Stimulated activated CD4-positive, alpha-beta T cell treated with anti-CD3 and anti-CD28 coated beads, TNF-alpha, amount 100 ng/mL, for 24 hours (primary cell): ENCODE measurements around the gene HGFAC.

Experiments used
- DNase-seq, 3 experiments: peaks; one replicate each; pipeline ENCODE4 v3.0.0-alpha.2; 2020; ENCODE audit warnings: low read depth in 3 of 3

The HGFAC gene

DNA sequence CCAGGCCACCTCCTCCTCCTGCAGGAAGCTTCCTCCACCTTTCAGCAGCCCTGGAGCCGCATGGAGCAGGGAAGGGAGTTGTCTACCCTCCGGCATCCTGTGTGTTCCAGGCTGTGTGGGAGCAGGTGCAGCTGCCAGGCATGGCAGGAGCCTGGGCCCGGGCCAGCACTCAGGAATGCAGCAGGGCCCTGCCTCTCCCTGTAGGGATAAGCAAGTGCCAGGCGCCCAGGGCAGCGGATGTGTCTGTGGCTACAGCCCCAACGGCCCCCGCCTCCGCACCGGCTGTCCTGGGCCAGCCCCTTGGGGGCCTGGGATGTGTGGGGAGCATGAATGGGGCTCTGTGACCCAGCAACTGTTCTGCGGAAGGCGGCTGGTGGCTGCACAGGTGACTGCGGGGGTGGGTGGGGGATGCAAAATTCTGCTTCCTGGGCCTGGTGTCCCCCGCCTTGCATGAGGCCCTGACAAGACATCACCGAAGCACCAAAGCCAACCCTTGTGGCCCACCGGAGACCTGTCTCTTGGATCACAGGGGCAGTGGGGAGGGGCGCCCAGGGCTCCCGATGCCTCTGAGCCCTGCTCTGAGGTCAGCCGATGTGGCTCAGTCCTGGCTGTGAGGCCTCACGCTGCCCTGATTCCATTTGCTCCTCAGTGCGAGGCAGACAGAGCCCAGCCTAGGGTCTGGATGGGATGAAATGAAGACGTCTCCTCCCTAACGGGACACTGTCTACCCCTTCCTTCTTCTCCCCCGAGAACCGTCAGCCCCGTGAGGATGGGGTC is 19.9 kb downstream of the HGFAC start:
- no peak for DNase-seq

DNA sequence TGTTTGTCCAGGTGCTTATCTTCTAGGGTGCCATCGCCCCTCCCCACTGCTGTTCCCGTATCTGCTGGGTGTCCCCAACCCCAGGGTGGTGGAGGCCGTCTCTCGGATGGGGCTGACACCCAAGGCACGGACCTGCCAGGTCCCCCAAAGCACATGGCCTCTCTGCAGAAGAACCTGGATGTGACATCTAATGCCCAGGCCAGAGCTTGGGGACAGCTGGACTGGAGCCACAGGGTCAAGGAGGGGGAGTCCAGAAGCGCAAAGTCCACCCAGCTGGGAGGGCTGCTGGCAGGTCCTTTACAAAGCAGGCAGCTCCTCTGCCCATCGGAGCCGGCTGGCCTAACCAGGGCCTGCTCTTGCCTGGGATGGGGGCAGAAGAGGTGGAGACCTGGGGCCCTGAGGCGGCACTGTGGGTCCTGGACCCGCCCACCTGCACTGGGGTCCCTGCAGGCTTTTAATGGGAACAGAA is 20.6 kb downstream of the HGFAC start:
- no peak for DNase-seq

DNA sequence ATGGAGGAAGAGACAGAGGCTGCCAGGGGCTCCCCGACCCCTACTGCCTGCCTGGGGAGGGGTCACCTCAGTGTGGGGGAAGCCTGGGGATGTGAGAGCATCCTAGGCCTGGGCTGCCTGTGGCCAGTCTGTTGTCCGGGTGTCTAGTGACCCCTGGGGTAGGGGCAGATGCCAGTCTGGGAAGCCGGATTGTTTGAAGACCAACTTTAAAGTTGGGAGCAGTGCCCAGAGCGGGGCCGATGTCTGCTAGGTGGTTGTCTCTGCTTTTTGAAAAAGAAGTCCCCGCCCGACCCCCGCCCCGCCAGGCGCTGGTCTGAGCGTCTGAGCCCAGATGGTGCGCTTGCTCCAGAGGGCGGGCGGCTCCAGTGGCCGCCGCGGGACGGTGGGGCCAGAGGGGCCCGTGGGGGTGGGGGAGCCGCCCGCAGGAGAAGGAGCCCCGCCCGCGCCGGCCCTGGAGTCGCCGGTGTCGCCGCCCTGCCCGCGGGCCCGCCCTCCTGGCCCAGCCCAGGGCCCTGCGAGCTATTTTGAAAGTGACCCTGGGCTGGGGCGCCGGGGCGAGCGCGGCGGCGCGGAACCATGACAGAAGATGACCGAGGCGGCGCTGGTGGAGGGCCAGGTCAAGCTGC is 21.1 kb downstream of the HGFAC start, which contains the start of gene DOK7:
Gene DOK7, plus strand, starts transcription at position 517 of the 626 bp plus-strand sequence. Its CDS starts 70 bp downstream, at position 587.
- no peak for DNase-seq

DNA sequence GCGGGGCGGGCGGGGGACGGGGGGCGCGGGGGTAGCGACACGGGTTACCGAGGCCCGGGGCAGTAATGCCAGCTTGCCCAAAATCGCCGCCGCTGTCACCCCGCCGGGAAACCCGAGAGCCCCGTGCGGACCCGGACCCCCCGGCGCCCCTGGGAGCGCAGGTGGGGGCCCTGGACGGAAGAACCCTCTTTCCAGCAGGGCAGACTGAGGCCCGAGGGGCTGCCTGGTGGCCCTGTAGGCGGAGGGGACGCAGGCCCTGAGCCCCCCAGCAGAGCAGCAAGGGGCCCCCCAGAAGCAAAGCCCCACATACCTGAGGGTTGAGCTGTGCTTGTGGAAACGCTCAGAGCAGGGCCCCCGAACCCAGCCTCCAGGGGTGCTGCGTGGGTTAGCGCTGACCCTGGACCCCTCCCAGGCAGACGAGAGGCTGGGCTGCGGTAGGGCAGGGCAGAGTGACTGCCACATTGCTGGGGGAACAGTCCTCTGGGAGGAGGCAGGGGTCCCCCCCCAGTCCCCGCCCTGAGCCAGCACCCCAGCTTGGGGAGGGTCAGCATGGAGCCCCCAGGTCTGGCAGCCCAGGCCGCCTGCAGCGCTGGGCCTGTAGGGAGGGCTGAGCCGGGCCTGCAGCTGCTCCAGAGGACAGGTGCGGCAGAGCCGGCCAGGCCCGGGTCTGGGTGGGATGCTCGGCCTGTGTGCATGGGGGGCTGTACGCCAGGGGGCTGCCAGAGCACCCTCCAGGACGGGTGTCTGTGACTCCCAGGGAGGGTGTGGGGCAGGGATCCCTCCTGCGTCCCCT is 22.0 kb downstream of the HGFAC start:
- no peak for DNase-seq

DNA sequence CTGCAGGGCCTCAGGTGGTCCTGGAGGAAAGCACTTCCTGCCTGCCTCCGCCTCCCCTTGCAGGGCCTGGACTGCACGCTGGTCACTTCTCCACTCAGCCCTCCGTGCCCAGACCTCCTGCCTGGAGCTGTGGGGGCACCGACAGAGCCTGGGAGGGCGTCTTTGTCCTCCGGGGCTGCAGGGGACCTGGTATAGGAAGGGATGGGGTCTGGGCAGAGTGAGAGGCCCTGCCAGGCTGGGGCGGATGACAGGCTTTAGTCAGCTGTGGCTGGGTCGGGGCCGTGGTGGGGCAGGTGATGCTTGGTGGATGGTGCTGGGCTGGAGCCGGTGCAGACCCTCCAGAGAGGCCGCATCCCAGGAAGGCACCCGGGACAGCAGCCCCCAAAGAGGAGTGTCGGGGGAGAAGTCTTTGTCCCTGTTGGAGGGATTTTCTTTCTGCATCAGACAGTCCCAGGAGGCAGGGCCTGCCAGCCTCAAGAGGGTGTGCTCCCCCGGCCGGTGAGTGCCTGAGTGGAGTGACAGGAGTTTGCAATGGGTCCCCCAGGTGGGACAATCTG is 22.7 kb downstream of the HGFAC start:
- no peak for DNase-seq

DNA sequence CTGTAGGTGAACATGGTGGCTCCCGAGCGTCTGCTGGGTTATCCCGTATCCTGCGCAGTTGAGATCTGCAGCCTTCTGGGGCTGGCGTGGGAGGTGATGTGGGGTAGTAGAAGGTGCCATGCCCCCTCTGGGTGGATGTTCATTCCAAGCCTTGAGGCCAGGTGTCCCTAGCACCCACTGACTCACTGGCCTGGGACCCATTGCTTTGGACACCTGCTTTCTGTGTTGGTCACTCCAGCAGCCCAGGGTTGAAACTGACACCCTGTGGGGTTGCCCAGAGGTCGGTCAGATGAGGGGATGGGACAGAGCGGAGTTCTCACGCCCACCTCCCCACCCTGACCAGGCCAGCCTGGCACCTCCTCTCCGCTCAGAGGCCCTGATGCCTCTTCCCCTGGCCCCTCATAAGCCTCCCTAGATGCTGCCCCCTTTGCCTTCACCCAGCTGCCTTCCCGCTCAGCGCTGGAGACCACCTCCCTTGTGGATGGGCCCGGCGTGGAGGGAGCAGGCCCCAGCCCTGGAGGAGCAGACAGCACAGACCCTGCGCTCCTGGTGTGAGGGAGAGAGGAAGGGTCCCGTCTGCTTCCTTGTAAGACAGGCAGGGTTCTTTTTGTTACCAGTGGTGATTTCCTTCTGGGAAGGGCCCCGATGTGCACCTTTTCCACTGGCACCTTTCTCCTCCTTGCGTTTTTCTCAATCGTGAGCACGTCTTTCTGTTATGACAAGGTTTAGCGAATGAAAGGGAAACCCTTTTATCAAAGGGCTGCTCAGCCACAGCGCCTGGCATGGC is 23.3 kb downstream of the HGFAC start:
- no peak for DNase-seq

DNA sequence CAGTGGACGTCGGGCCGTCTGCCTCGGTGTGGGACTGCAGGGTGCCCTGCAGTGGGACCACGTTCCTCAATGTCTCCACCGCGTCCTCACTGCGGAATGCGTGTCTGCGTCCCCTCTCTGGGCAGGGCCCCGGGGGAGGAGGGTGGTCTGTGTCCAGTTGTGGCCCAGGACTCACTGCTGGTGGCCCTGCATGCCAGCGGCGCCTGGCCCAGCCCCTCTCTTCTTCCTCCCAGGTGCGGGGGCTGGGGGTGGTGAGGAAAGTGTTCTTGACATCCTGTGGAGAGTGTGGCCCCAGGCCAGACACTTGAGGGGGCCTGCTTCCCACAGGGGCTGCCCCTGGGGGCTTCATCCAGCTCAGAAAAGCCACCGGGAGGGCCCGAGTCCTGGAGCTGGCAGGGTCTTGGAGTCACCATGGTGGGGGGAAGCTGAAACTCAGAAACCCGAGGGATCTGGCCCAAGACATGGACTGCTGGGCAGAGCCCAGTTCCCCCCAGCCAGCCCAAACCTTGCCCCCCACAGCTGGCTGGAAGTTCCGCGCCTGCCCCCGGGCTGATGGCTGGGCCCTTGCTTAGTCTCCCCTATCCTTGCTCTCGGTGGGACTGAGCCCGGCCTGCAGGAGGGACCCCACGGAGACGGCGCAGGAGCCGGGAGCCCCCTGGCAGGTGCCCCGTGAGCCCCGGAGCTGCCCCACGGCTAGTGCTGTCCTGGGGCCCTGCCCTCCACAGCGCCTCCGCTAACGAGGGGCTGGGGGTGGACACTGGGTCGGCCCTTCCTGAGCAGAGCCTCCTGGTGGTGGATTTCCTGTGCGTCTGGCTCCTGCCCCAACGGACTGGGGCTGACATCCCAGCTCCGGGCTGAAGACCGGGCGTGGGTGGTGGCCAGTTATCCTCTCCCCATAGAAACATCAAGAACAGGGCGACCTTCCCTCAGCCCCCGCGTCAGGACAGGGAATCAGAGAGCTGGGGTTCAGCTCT is 24.2 kb downstream of the HGFAC start:
- DNase-seq: no peak

DNA sequence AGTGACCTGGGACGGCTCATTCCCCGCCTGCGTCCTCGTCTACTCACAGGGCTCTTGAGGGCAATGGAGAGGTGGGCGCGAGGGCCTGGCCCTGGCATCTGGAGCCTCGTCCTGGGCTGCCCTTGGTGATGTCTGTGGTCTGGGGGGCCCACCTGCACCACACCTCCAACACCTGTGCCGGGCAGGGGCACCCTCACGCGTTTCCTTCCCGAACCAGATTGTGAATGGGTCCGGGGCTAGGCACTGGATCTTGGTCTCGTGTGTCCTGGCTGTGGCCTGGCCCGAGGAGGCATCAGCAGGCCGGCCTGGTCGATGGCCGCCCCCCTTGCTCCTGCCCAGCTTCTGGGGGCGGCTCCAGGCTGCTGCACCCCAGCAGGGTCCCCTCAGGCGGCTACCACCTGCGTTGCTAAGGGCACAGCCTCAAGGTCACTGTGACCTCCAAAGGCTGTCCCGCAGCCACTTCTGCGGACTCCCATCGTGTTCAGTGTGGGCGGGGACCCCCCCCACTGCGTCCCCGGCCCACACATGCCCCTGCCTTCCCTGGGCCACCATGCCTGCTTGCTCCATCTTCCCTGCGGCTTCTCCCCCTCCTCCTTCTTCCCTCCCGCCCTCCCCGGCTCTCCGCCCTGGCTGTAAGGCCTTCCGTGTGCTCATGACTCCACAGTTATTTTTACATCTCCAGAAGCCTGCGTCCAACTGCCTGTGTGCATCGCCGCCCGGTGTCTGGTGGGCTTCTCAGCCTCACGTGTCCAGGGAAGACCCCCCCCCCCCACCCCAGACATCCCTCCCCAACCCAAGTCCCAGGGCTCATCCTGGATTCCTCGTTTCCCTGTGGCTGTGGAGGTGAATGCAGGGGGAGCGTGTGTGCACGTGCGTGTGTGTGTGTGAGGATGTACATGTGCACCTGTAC is 25.2 kb downstream of the HGFAC start:
- DNase-seq: no peak

DNA sequence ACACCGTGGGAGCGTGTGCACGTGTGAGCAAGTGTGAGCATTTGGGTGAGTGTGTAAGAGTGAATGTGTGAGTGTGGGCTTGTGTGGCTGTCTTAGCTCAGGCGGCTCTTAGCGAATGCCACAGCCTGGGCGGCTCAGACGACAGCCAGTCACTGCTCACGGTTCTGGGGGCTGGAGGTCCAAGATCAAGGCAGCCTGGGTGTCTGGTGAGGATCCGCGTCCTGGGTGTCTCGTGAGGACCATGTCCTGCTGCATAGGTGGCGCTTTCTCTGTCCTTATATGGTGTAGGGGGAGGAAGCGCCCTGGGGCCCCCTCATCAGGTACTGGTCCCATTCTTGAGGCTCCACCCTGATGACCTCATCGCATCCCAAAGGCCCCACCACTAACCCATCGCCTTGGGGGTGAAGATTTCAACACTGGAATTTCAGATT is 25.8 kb downstream of the HGFAC start:
- no peak for DNase-seq

DNA sequence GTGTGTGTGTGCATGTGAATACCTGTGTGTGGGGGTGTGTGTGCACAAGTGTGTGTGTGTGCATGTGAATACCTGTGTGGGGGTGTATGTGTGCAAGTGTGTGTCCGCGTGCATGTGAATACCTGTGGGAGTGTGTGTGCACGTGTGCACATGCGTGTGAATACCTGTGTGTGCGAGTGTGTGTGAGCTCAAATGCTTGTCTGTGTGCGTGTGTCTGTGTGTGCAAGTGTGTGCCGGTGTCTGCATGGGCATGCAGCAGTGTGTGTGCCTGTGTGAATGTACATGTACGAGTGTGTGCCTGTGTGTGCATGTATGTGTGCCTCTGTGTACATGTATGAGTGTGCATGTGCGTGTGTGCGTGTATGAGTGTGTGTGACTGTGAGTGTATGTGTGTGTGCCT is 26.4 kb downstream of the HGFAC start:
- no peak for DNase-seq

DNA sequence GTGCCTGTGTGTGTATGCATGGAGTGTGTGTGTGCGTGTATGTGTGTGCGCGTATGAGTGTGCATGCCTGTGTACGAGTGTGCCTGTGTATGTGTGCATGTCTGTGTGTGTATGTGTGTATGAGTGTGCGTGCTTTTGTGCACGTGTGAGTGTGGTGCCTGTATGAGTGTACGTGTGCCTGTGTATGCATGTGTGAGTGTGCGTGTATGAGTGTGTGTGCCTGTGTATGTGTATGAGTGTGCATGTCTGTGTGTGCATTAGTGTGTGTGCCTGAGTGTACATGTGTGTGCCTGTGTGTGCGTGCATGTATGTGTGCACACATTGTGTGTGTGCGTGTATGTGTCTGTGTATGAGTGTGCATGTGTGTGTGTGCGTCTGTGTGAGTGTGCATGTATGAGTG is 27.0 kb downstream of the HGFAC start:
- DNase-seq: no peak

DNA sequence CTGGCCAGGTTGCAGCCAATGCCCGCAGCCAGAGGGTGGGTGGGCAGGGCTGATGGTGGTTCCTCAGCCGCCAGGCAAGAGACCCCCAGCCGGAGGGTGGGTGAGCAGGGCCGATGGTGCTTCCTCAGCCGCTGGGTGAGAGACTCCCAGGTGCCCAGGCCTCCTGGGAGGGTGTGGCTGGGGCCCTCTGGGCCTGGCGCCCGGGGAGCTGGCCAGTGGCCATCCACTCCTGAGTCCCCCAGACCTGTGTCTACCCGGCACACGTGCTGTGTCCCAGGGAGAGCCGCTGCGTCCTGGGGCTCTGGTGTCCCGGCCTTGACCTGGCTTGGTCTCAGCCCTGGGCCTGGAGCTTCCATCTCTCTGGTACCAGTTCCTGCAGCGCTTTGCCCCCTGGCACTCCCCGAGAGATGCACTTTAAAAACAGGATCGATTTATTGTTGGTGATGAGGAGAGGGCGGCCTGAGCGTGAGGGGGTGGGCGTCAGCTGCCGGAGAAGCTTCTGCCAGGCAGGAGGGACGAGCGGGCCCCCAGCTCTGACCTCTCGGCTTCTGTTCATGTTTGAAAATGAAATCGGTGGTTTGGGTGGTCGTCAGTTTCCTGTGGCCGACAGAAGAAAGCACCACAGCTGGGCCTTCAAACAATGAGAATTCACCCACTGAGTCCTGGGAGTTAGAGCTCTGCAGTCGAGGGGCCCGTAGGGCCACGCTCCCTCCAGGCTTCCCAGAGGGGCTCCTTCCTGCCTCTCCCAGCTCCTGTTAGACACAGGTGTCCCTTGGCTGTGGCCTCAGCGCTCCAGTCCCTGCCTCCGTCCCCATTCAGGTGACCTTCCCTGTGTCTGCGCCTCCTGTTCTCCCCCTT is 27.8 kb downstream of the HGFAC start:
- DNase-seq: no peak

DNA sequence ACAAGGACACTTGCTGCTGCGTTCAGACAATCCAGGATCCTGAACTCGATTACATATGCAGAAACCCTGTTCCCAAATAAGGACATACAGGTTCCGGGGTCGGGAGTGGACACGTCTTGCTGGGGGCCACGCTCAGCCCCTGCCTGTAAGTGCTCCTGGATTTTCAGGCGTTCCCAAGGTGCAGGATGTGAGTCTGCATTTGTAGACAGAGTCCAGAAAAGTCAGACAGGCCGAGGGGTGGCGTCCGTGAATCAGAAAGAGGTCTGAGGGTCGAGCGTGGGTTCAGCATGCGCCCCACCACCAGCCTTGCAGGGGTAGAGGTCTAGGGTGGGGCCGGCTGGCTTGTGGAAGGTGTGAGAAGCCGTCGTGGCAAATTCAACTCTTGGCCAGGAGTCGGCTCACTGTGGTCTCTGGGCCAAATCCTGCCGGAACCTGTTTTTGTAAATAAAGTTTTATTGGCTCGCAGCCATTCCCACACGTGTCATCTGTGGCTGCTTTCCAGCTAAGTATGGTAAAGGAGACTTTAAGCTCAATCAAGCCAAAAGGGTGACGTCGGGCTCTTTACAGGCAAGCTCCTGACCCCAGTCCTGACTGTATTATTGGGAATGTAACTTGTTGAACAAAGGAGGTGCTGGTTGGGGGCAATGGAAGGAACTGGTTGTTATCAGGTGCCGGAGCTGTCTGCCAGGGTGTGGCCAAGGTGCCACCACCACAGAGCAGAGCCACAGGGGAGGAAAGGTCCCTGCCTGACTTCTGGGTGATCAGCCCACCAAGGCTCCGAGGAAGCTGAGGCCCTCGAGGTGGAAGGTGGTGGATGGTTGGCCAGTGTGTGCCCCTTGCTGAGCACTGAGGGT is 28.7 kb downstream of the HGFAC start:
- DNase-seq: no peak

DNA sequence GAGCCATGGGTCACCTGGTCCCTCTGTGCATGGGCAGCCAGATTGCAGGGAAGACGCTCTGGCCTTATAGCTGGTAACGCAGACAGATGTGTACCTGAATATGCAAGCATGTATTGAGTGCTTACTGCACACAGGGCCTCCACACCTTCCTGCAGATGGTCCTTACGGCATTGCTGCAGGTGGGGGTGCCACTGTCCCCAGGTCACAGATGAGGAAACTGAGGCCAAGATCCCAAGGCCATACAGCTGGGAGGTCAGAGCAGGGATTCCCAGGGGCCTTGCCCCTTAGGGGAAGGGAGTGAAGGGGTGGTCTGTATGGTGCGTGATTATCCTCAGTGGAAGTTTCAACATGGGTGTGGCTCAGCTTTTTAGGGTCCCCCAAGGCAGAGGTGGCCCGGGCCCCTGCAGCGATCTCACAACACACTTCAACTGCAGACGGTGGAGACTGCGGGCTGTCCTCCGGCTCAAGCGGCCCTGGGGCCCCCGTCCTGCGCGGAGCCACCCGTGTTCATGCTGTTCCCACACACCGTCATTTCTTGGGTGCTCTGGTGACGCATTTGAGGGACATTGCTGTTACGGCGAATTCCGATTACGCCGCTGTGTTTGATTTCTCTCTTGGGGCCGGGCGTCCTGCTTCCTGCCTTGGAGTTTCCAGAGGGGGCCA is 29.5 kb downstream of the HGFAC start:
- DNase-seq: no peak

DNA sequence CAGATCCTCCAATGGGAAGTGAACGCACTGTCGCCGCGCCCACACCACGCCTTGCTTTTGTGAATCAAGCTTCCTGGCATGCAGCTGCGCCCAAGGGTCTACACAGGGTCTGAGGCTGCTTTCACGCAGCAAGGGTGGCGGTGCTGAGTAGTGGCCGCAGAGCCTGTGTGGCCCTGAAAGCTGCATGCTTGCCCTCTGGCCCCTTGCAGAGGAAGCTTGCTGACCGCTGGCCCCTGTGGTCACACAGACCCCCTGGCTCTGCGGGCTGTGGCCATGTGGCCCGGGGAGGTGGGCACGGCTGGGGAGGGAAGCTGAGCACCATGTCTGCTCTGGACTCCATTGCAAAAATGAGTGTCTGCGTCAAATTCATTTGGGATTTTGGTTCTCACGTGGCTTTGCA is 30.1 kb downstream of the HGFAC start:
- DNase-seq: no peak

DNA sequence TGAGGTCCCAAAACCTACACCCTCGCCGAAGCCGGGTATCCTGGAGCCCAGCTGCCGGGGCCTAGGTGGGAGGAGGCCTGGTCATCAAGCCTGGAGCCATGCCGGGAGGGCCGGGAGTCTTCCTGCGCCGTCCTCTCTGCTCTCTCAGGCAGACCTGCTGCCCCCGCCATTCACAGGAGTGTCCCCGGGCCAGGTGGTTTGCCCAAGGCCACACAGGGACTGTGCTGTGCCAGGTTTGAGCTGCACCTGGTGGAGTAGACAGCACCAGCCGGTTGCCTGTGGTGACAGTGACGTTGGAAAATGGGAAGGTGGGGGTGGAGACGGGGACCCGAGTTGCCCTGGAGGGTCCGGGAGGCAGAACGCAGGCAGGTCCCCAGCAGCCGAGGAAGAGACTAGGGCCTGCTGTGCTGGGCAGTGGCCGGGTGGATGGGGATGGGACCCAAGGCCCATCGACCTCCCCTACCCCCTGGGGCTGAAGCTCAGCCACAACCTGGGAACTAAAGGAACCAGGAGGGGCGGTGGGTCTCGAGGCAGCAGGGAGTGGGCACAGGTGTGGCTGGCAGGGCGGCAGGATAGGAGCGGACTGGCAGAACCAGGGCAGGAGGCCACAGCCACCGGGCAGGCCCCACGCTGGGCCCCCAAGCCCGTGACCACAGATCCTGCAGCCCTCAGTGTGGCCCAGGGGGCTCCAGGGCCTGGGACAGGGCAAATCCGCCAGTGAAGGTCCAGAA is 30.8 kb downstream of the HGFAC start:
- DNase-seq: no peak
